Fibroblast of lung (primary cell): ENCODE results near the gene DDTL. TPM values are rescaled to one million over a fixed set of nuclear protein-coding genes. Genes with fewer than 3 reads are reported as not detected.
"Not testable (repeated sequence)": the region's sequence is repeated elsewhere in the genome, so short reads cannot be mapped to it uniquely, and the experiment has no call there.

Experiments
- DNase-seq, 2 donors: peaks; one replicate each; pipeline versions ENCODE4 v3.0.0 to v3.0.0-alpha.2; 2010; ENCODE audit warnings: low read depth in 2 of 2
- H2AFZ ChIP-seq: 2 replicates; pipeline ENCODE4 v1.5.1; 2012; ENCODE audit warnings: low read length, control low read depth, inconsistent platforms
- H3K27ac ChIP-seq: 2 replicates; pipeline ENCODE4 v1.5.1; 2011; ENCODE audit warnings: low read length, control low read depth; ENCODE audit not compliant: insufficient read depth
- H3K27me3 ChIP-seq: 2 replicates; pipeline ENCODE4 v1.5.1; 2011; ENCODE audit warnings: mild to moderate bottlenecking, low read length; ENCODE audit not compliant: control insufficient read depth, insufficient read depth
- H3K36me3 ChIP-seq: 2 replicates; pipeline ENCODE4 v1.5.1; 2011; ENCODE audit warnings: low read length; ENCODE audit not compliant: control insufficient read depth, insufficient read depth
- H3K4me1 ChIP-seq: 2 replicates; pipeline ENCODE4 v1.5.1; 2011; ENCODE audit warnings: low read length; ENCODE audit not compliant: control insufficient read depth, insufficient read depth; ENCODE audit errors: extremely low read depth
- H3K4me2 ChIP-seq: 2 replicates; pipeline ENCODE4 v1.5.1; 2011; ENCODE audit warnings: low read length, control low read depth; ENCODE audit not compliant: insufficient read depth; ENCODE audit errors: extremely low read depth
- H3K4me3 ChIP-seq, 4 experiments: fragments of 200-600 bp in 1 of 4; sonication (generic) in 1 of 4; replicated peaks in 1 of 4; 2 replicates each; pipeline ENCODE4 v1.5.1; 2011 to 2016; ENCODE audit warnings: low read length in 4 of 4, low read depth in 3 of 4, mild to moderate bottlenecking in 3 of 4, control low read depth in 2 of 4, inconsistent platforms in 1 of 4, mixed read lengths in 1 of 4; ENCODE audit not compliant: insufficient read depth in 1 of 4; ENCODE audit errors: control extremely low read depth in 1 of 4
- H3K79me2 ChIP-seq: 2 replicates; pipeline ENCODE4 v1.5.1; 2012; ENCODE audit warnings: mild to moderate bottlenecking, low read length, inconsistent platforms; ENCODE audit not compliant: control insufficient read depth, insufficient read depth
- H3K9ac ChIP-seq: 2 replicates; pipeline ENCODE4 v1.5.1; 2011; ENCODE audit warnings: mild to moderate bottlenecking, low read length, control low read depth; ENCODE audit not compliant: insufficient read depth
- H3K9me3 ChIP-seq: 2 replicates; pipeline ENCODE4 v1.5.1; 2012; ENCODE audit warnings: low read depth, low read length; ENCODE audit not compliant: control insufficient read depth, insufficient read depth
- H4K20me1 ChIP-seq: 2 replicates; pipeline ENCODE4 v1.5.1; 2011; ENCODE audit warnings: low read length; ENCODE audit not compliant: control insufficient read depth, insufficient read depth; ENCODE audit errors: extremely low read depth
- CTCF ChIP-seq, 2 donors: IDR thresholded peaks in 1 of 2; conservative IDR thresholded peaks in 1 of 2; 1 replicate in 1 of 2; 2 replicates in 1 of 2; pipeline ENCODE4 v1.5.1; 2011 to 2012; ENCODE audit warnings: low read length in 2 of 2, control low read depth in 1 of 2, inconsistent platforms in 1 of 2, low read depth in 1 of 2, mild to moderate bottlenecking in 1 of 2
- EZH2 ChIP-seq: IDR thresholded peaks from 2 replicates; pipeline ENCODE4 v1.5.1; 2012; ENCODE audit warnings: low read length, control low read depth, mild to moderate bottlenecking; ENCODE audit errors: missing control alignments
- polyA minus RNA-seq: library from RNA; depleted of rRNA, polyadenylated mRNA; stranded (reverse); fragments of >200 nt; gene quantifications from 2 replicates; pipeline ENCODE4 v1.2.3, GENCODE V29; 2011; ENCODE audit warnings: low replicate concordance
- polyA plus RNA-seq, 2 donors: library from polyadenylated mRNA; depleted of rRNA in 1 of 2; stranded (reverse) in 1 of 2; unstranded in 1 of 2; fragments of >200 nt; gene quantifications; 2 replicates each; pipeline ENCODE4 v1.2.1, GENCODE V29; 2011 to 2012; ENCODE audit warnings: missing spikeins in 1 of 2
- total RNA-seq: library from RNA; depleted of rRNA; stranded (reverse); fragments of >200 nt; gene quantifications from 2 replicates; pipeline ENCODE4 v1.2.1, GENCODE V29; 2014

The DDTL gene
- total RNA-seq (2.1 and 4.1 TPM in 2 replicates), polyA plus RNA-seq (0.36 and 0.51 TPM in 2 replicates), polyA minus RNA-seq (2.4 TPM in 1 of 2 replicates, not detected in the other)
- 1.4 and 1.6 TPM in 2 replicates for polyA plus RNA-seq (2012)

DNA sequence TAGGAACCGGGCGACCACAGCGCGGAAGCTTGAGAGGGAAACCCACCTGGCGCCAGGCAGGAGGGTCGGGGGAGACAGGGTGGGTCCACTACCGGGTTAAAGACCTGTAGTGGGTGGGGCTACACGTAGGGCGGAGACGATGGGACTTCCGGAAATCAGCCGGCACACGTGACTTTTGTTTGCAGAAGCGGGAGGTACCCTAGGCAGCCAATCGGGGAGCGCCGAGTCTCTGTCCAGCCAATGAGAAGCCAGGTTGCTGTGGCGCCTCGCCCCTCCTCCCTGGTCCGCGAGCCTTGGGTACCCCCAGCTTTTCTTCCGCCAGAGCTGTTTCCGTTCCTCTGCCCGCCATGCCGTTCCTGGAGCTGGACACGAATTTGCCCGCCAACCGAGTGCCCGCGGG, at the start of gene DDTL:
TSS of gene DDTL (plus strand) at position 321 of the 400 bp plus-strand sequence. CDS start at position 348, 27 bp downstream.
- H3K79me2 ChIP-seq, H3K4me3 ChIP-seq, H3K9me3 ChIP-seq: not testable (repeated sequence)

GRCh38 chr22:23920267-23920611, 46.4 kb upstream of the DDTL start:
- H3K79me2 ChIP-seq, H3K4me3 ChIP-seq, H2AFZ ChIP-seq, H3K36me3 ChIP-seq, H3K9me3 ChIP-seq, H3K4me1 ChIP-seq, DNase-seq, H3K27me3 ChIP-seq, H4K20me1 ChIP-seq, H3K9ac ChIP-seq, H3K4me2 ChIP-seq: not testable (repeated sequence)
- peak overlapping the region; percentile 71 for H3K27ac ChIP-seq

More for the DNA sequence above, at the start of gene DDTL:
- H3K27ac ChIP-seq, H3K36me3 ChIP-seq, H3K4me1 ChIP-seq, H3K27me3 ChIP-seq, H4K20me1 ChIP-seq, DNase-seq, H2AFZ ChIP-seq, H3K4me2 ChIP-seq, H3K9ac ChIP-seq: not testable (repeated sequence)

GRCh38 chr22:23921586-23922201, 45.0 kb upstream of the DDTL start:
- H3K4me1 ChIP-seq, H3K27me3 ChIP-seq, H3K9me3 ChIP-seq, H3K36me3 ChIP-seq, H3K9ac ChIP-seq, H3K4me2 ChIP-seq, H3K4me3 ChIP-seq, H4K20me1 ChIP-seq, H3K79me2 ChIP-seq, H3K27ac ChIP-seq, H2AFZ ChIP-seq: not testable (repeated sequence)
- peak; percentile 25 to 56 for DNase-seq

DNA sequence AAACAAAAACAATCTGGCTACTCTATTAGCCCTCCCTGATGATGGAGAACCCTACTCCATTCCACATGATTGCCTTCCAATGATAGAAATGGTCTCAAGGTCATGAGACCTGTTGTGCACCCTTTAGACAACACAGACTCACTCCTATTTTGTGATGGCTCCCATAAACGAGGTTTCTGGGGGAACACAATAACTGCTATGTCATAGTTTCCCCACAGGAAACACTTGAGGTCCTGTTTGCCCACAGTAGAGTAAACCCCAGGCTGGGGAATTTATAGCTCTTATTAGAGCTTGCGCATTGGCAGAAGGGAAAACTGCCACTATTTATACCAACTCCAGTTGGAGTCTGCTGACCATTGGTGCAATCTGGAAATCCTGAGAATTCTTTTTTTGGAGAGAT, 43.8 kb upstream of the DDTL start:
- Histone ChIP-seq H3K4me2 (no peak overlapping the region), H3K9ac (no peak overlapping the region), H3K4me3 (no peak overlapping the region), H3K4me1 (peaks cover 3% of the 10 kb centered on the region), H3K9me3 (no peaks in the 10 kb centered on the region), H3K79me2 (no peaks in the 10 kb centered on the region), H2AFZ (no peak overlapping the region), H4K20me1 (no peaks in the 10 kb centered on the region), H3K27me3 (no peaks in the 10 kb centered on the region), H3K36me3 (no peaks in the 10 kb centered on the region), H3K27ac (no peak overlapping the region)
- TF ChIP-seq CTCF (conservative IDR thresholded peaks at IDR 0.05 in 1 of 2, IDR thresholded peaks at IDR 0.05 in 1 of 2; ENCODE audit: low read depth in 1 of 2, low read length in 2 of 2) (no peak), EZH2 (no peak)
- no peak for DNase-seq
